NOMO-1 (cell line): ENCODE results near the gene TBX4.

Experiments used
- DNase-seq, 2 experiments: peaks; one replicate each; lab custom pipeline; 2025; ENCODE audit not compliant: unreplicated experiment in 2 of 2; lab: John Stamatoyannopoulos, UW

Gene TBX4

GRCh38 chr17:61412860-61413660 is 39.2 kb upstream of the TBX4 start:
- DNase-seq, result no peak

- DNase-seq, result no peak
These were observed 38.5 kb upstream of the TBX4 start for GRCh38 chr17:61413661-61414126.

GRCh38 chr17:61414141-61414935 is 37.9 kb upstream of the TBX4 start:
- no peak for DNase-seq

GRCh38 chr17:61414936-61415251 is 37.3 kb upstream of the TBX4 start:
- DNase-seq, result no peak

- DNase-seq, result no peak
These were observed 36.6 kb upstream of the TBX4 start for GRCh38 chr17:61415374-61416210.

- DNase-seq, result no peak
These were observed 36.0 kb upstream of the TBX4 start for GRCh38 chr17:61416211-61416539.

- DNase-seq, result peak; percentile 62 to 63
These were observed 35.5 kb upstream of the TBX4 start for GRCh38 chr17:61416540-61417363.

GRCh38 chr17:61418449-61418848 is 33.8 kb upstream of the TBX4 start:
- no peak for DNase-seq

- no peak for DNase-seq
These were observed 32.7 kb upstream of the TBX4 start for GRCh38 chr17:61419496-61420046.

- no peak for DNase-seq
These were observed 32.2 kb upstream of the TBX4 start for GRCh38 chr17:61420052-61420451.

GRCh38 chr17:61420745-61421398 is 31.4 kb upstream of the TBX4 start:
- no peak for DNase-seq

GRCh38 chr17:61421460-61421859 is 30.8 kb upstream of the TBX4 start:
- no peak for DNase-seq

GRCh38 chr17:61422116-61422799 is 30.0 kb upstream of the TBX4 start:
- DNase-seq, result no peak

- DNase-seq, result no peak
These were observed 29.4 kb upstream of the TBX4 start for GRCh38 chr17:61422869-61423268.

- no peak for DNase-seq
These were observed 28.1 kb upstream of the TBX4 start for GRCh38 chr17:61423967-61424649.

- no peak for DNase-seq
These were observed 26.3 kb upstream of the TBX4 start for GRCh38 chr17:61425682-61426481.

- DNase-seq, result no peak
These were observed 25.5 kb upstream of the TBX4 start for GRCh38 chr17:61426482-61427304.
